Activated CD4-positive, alpha-beta T cell treated with anti-CD3 and anti-CD28 coated beads, Interleukin-2, amount 10 ng/mL, durations not matched to agents 7 days and 5 days (primary cell): ENCODE data around the gene CAB39. TPM values are rescaled to one million over a fixed set of nuclear protein-coding genes. Genes with fewer than 3 reads are reported as not detected.

Source experiments
- CTCF ChIA-PET: fragments of 350-600 bp; sonication (Branson Sonifier 250); formaldehyde crosslinking; loops from one replicate; lab custom pipeline; 2021; ENCODE audit warnings: antibody characterized with exemption; lab: Charles Lee
- POLR2A ChIA-PET: fragments of 350-600 bp; sonication (Branson Sonifier 250); formaldehyde crosslinking; loops from one replicate; lab custom pipeline; 2021; ENCODE audit warnings: antibody characterized with exemption; lab: Charles Lee
- DNase-seq: peaks from one replicate; pipeline ENCODE4 v3.0.0-alpha.2; 2020
- H3K27ac Mint-ChIP-seq: one replicate; pipeline ENCODE4 v1.8.0; 2021; ENCODE audit warnings: mild to moderate bottlenecking, moderate library complexity, mixed read lengths
- H3K27me3 Mint-ChIP-seq: one replicate; pipeline ENCODE4 v1.8.0; 2021; ENCODE audit warnings: mixed read lengths
- H3K36me3 Mint-ChIP-seq: one replicate; pipeline ENCODE4 v1.8.0; 2021; ENCODE audit warnings: low read depth, mixed read lengths
- H3K4me1 Mint-ChIP-seq: one replicate; pipeline ENCODE4 v1.8.0; 2021; ENCODE audit warnings: mixed read lengths
- H3K4me3 Mint-ChIP-seq: one replicate; pipeline ENCODE4 v1.8.0; 2021; ENCODE audit warnings: mild to moderate bottlenecking, moderate library complexity, mixed read lengths
- H3K9me3 Mint-ChIP-seq: one replicate; pipeline ENCODE4 v1.8.0; 2021; ENCODE audit warnings: mixed read lengths
- total RNA-seq, 2 experiments: library from RNA; stranded (reverse); gene quantifications; one replicate each; pipeline ENCODE4 v1.2.3, GENCODE V29; 2021

The CAB39 gene
- total RNA-seq, 2 experiments from 2014 or later, result 135 to 154 TPM

DNA sequence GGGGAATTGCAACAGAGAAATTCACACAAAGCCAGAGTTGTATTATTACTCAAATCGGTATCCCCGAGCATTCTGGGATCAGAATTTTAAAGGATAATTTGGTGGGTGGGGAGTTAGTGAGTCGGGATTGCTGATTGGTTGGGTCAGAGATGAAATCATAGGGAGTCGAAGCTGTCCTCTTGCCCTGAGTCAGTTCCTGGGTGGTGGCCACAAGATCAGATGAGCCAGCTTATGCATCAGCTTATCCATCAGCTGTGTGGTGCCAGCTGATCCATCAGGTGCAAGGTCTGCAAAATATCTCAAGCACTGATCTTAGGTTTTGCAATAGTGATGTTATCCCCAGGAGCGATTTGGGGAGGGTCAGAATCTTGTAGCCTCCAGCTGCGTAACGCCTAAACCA is 117.8 kb downstream of the CAB39 start:
- no peak overlapping the region for H3K27ac Mint-ChIP-seq
- H3K36me3 Mint-ChIP-seq, result no peaks in the 10 kb centered on the region
- ChIA-PET POLR2A (no interaction called here), CTCF (interaction anchor here (1.1 to 2.3 kb wide), 2 partner anchors 10 to 18 kb away, joined by 3 to 7 read pairs; no protein-coding TSS in a partner anchor)
- peaks cover 16% of the 10 kb centered on the region for H3K4me1 Mint-ChIP-seq
- no peak overlapping the region for H3K4me3 Mint-ChIP-seq
- H3K9me3 Mint-ChIP-seq, result peaks cover 2% of the 10 kb centered on the region
- DNase-seq, result no peak
- H3K27me3 Mint-ChIP-seq, result peaks cover 56% of the 10 kb centered on the region

DNA sequence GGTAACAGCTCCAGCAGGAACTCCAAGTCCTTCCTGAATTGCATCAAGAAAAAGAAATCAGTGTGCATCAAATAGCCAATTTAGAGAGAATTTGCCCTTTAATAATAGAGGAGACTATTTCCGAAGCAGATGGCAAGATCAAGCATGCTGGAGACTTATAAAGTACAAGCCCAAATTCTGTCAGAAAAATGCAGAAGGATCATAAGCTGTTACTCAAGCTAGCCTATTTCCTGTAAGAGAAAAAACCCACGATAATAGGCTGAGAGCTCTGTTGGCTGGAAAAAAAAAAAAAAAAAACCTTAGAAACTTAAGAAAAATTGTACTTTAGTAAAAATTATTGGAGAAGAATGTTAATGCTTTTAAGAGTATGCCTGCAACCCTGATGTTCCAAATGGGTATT is 127.7 kb downstream of the CAB39 start:
- DNase-seq, result no peak
- H3K36me3 Mint-ChIP-seq, result no peaks in the 10 kb centered on the region
- POLR2A ChIA-PET, result interaction anchor here (0.7 kb wide), 1 partner anchor 507 kb away, joined by 5 read pairs; no protein-coding TSS in a partner anchor
- H3K27me3 Mint-ChIP-seq, result peaks cover 15% of the 10 kb centered on the region
- H3K27ac Mint-ChIP-seq, result no peak overlapping the region
- H3K4me1 Mint-ChIP-seq, result peaks cover 2% of the 10 kb centered on the region
- peaks cover 14% of the 10 kb centered on the region for H3K9me3 Mint-ChIP-seq
- no peak overlapping the region for H3K4me3 Mint-ChIP-seq
- CTCF ChIA-PET, result interaction anchor here (0.5 to 1.7 kb wide), 14 partner anchors 9 to 1091 kb away, joined by 3 to 6 read pairs (median 4); no protein-coding TSS in a partner anchor

DNA sequence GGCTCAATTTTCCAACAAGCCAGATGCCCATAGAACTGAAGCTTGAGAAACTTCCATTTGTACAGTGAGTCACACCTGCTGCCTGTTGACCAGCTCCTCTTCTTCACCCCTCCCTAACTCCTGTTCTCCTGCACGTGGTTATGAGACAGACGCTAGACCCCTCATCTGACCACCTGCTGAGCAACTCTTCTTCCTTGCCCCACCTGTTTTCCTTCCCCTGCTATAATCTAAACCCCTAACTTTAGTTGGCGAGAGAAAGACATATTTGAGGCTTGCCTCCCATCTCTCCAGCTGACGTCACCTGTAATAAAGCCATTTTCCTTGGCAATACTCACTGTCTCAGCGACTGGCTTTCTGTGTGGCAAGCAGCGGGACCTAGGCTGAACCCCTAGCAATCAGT is 129.8 kb downstream of the CAB39 start:
- Mint-ChIP-seq H3K4me3 (no peak overlapping the region), H3K27ac (no peak overlapping the region), H3K4me1 (peaks cover 2% of the 10 kb centered on the region), H3K27me3 (peaks cover 22% of the 10 kb centered on the region), H3K36me3 (no peaks in the 10 kb centered on the region), H3K9me3 (peaks cover 12% of the 10 kb centered on the region)
- ChIA-PET CTCF (interaction anchor here (2.1 kb wide), 1 partner anchor 11 kb away, joined by 5 read pairs; no protein-coding TSS in a partner anchor), POLR2A (no interaction called here)
- DNase-seq, result no peak

DNA sequence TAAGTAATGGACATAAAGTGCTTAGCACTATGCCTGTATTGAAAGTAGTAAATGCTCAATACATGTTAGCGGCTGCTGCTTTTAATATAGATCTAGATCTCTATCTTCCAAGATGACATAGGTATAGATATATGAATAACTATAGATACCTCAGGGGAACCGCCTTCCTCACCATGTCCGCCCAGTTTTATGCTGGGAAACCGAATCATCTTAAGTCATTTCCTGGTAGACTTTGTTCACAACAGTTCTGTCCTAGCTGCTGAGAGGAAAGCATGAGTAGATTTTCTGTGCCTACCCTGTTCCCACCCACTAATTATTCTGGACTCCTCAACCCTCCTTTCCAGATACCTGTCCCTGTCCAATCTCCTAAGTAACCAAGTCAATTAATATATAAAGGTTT is 130.5 kb downstream of the CAB39 start:
- Mint-ChIP-seq H3K4me3 (no peak overlapping the region), H3K9me3 (peaks cover 8% of the 10 kb centered on the region), H3K27ac (no peak overlapping the region), H3K4me1 (peaks cover 6% of the 10 kb centered on the region), H3K36me3 (no peaks in the 10 kb centered on the region), H3K27me3 (peaks cover 24% of the 10 kb centered on the region)
- DNase-seq, result no peak
- ChIA-PET CTCF (interaction anchor here (2.1 kb wide), 1 partner anchor 12 kb away, joined by 5 read pairs; no protein-coding TSS in a partner anchor), POLR2A (no interaction called here)

DNA sequence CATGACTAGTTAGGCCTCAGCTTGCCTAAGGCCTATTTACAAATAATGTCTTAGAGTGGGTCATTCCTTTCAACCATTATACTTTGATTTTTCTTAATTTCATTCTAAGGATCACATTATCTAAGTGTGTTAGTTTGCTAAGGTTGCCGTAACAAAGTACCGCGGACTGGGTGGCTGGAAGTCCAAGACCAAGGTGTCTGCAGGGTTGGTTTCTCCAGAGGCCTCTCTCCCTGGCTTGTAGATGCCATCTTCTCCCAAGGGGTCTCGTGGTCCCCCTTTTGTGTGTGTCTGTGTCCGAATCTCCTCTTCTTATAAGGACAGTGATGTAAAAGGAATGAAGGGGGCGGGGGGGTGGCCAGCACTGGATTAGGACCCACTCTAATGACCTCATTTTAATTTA is 133.7 kb downstream of the CAB39 start:
- POLR2A ChIA-PET, result no interaction called here
- CTCF ChIA-PET, result interaction anchor here (0.8 to 2.7 kb wide), 2 partner anchors 22 to 138 kb away, joined by 3 to 12 read pairs; no protein-coding TSS in a partner anchor
- H3K27me3 Mint-ChIP-seq, result peaks cover 34% of the 10 kb centered on the region

DNA sequence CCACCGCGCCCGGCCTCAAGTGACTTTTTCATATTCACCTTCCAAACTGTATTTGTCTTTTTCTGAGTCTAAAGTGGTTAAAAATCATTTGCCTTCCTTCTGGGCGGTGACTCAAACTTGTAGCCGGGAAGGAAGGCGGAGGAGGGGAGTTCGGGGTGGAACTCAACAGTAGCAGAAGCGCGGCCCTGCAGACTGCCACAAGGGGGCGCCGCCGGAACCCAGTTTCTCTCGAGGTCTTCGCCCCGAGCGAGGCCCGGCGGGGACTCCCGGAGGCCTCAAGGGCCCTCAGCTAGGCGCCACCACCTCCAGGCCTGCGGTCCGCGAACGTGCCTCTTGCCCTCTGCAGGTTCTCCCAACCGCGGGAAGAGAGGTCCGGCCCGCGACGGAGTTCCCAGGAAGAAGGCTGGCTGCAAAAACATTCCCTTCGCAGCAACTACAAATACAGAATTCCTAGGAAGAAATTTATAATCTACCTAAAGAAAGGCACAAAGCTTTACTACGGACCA is 135.3 kb downstream of the CAB39 start:
- ChIA-PET CTCF (interaction anchor here (0.6 to 2.7 kb wide), 9 partner anchors 17 to 572 kb away, joined by 3 to 12 read pairs (median 3); partner anchors contain the start of gene ITM2C), POLR2A (no interaction called here)
- Mint-ChIP-seq H3K36me3 (no peaks in the 10 kb centered on the region), H3K27ac (no peak overlapping the region), H3K4me1 (peaks cover 9% of the 10 kb centered on the region), H3K27me3 (peaks cover 41% of the 10 kb centered on the region), H3K9me3 (no peaks in the 10 kb centered on the region), H3K4me3 (no peak overlapping the region)
- DNase-seq, result peak; percentile 86

More for the DNA sequence above, 133.7 kb downstream of the CAB39 start:
- peaks cover 10% of the 10 kb centered on the region for H3K4me1 Mint-ChIP-seq
- no peaks in the 10 kb centered on the region for H3K9me3 Mint-ChIP-seq
- no peak overlapping the region for H3K27ac Mint-ChIP-seq
- H3K4me3 Mint-ChIP-seq, result no peak overlapping the region
- DNase-seq, result no peak
- no peaks in the 10 kb centered on the region for H3K36me3 Mint-ChIP-seq

DNA sequence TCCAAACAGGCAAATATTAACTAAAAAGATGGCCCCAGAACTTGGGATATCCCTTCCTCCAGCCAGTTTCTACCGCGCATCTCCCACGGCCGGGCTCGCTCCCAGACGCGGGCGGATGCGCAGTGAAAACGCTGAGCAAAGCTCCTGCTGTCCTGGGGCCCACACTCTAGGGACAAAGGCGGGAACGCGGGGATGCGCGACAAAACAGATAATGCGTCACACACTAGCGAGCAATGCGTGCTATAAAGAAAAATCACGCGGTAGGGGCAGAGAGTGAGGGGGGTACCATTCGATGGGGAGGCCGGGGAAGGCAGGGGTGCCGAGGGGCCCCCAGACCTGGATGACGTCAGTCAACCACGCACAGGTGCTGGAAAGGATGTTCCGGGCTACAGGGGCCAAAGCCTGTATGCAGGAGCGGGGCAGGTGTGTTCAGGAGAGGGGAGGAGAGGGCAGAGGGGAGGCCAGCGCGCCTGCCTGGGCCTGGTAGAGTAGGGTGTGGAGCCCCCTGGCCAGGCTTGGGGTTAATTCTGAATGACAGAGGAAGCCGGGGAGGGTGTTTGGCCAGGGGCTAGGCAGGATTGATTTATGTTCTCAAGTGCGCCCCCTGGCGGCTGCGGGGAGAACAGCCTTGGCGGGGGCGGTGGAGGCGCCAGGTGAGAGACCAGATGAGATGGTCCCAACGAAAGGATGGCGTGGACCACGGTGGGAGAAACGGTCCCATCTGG is 137.2 kb downstream of the CAB39 start:
- H3K27ac Mint-ChIP-seq, result no peak overlapping the region
- peaks cover 52% of the 10 kb centered on the region for H3K27me3 Mint-ChIP-seq
- DNase-seq, result peak; percentile 76
- CTCF ChIA-PET, result interaction anchor here (1.0 to 1.4 kb wide), 3 partner anchors 10 to 138 kb away, joined by 3 to 4 read pairs (median 3); no protein-coding TSS in a partner anchor
- H3K9me3 Mint-ChIP-seq, result no peaks in the 10 kb centered on the region
- H3K4me3 Mint-ChIP-seq, result no peak overlapping the region
- H3K4me1 Mint-ChIP-seq, result peaks cover 9% of the 10 kb centered on the region
- POLR2A ChIA-PET, result no interaction called here
- no peaks in the 10 kb centered on the region for H3K36me3 Mint-ChIP-seq

DNA sequence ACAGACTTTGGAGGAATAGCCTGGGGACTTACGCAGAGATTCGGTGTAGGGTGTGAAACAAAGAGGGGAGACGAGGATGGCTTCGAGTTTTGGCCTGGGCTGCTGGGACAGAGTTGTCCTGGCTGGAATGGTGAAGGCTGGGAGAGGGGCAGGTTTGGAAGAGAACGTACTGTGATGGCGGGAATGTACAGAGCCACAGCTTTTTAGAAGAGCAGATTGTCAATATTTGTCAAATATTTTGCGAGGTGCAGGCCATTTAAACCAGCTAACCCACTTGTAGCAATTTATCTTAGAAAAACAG is 137.7 kb downstream of the CAB39 start:
- peaks cover 51% of the 10 kb centered on the region for H3K27me3 Mint-ChIP-seq
- DNase-seq, result no peak
- no peaks in the 10 kb centered on the region for H3K9me3 Mint-ChIP-seq
- H3K27ac Mint-ChIP-seq, result no peak overlapping the region
- H3K4me3 Mint-ChIP-seq, result no peak overlapping the region
- ChIA-PET CTCF (interaction anchor here (0.8 to 1.4 kb wide), 3 partner anchors 26 to 202 kb away, joined by 3 read pairs; no protein-coding TSS in a partner anchor), POLR2A (no interaction called here)
- H3K4me1 Mint-ChIP-seq, result peaks cover 9% of the 10 kb centered on the region
- H3K36me3 Mint-ChIP-seq, result no peaks in the 10 kb centered on the region

DNA sequence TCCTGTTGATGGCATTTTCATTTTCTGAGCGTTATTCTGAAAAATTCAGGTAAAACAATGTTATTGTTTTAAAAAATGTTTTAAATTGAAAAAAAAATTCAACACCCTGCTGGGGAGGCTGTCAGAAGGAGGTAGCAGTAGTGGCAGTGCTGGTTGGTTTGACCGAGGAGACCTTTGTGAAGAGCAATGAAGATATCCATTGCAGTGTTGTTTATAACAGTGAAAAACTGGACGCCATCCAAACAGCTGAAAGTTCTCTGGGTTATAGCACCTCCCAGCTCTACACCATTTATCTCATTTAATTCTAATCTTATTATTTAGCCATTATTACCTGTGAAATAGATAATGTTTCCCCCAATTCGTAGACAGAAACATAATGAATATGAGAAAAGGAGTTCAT is 139.5 kb downstream of the CAB39 start:
- H3K4me1 Mint-ChIP-seq, result peaks cover 9% of the 10 kb centered on the region
- no peak overlapping the region for H3K4me3 Mint-ChIP-seq
- DNase-seq, result no peak
- H3K36me3 Mint-ChIP-seq, result no peaks in the 10 kb centered on the region
- ChIA-PET POLR2A (no interaction called here), CTCF (interaction anchor here (1.1 kb wide), 1 partner anchor 135 kb away, joined by 3 read pairs; no protein-coding TSS in a partner anchor)
- peaks cover 51% of the 10 kb centered on the region for H3K27me3 Mint-ChIP-seq
- no peaks in the 10 kb centered on the region for H3K9me3 Mint-ChIP-seq
- no peak overlapping the region for H3K27ac Mint-ChIP-seq

DNA sequence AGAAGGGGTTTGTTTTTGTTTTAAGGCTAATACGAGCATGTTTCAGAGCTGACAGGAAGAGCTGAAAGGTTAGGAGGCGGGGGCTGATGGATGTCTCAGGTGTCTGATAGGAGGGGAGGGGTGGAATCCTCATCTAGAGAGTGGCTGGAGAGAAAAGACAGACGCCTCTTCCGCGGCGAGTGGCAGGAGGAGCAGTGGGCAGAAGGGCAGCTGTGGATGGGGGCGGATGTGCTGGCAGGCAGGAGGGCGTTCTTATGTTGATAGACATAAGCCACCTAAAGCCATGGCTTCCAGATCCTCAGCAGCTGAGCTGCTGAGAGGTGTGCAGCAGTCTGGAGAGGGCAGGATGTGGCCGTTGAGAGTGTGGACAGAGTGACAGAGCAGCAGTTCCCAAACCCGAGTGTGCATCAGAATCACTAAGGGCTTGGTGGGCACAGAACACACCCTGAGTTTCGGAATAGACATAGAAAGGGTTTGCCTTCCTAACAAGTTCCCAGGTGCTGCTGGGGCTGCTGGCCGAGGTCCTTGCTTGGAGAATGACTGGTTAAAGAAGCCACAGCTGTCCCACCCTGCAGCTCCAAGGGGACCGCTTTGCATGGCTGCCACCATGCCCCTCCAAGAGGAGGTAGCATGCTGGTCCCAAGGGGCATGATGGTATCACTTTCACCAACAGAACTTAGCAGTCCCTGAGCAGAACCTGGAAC is 149.1 kb downstream of the CAB39 start:
- Mint-ChIP-seq H3K9me3 (no peaks in the 10 kb centered on the region), H3K27ac (no peak overlapping the region), H3K4me3 (no peak overlapping the region), H3K27me3 (peaks cover 40% of the 10 kb centered on the region), H3K4me1 (peaks cover 35% of the 10 kb centered on the region), H3K36me3 (no peaks in the 10 kb centered on the region)
- POLR2A ChIA-PET, result no interaction called here
- DNase-seq, result no peak
- CTCF ChIA-PET, result interaction anchor here (0.6 kb wide), 1 partner anchor 582 kb away, joined by 10 read pairs; no protein-coding TSS in a partner anchor

DNA sequence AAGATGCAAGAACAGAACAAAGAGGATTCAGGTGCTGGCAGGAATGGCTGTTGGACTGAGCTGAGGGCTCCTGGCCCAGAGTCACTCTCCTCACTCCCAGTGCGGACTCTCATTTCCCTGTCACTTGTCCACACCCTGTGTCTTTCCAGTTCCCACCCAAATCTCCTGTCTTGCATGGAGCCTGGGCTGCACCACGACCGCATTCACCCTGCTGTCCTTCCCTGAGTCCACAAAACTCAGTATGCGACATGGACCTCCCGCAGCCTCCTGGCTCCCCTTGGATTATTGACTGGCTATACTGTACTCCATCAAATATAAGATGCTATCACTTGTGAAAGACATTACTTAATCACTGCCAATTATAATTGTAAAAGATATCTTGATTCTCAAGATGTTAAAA is 149.7 kb downstream of the CAB39 start:
- ChIA-PET POLR2A (no interaction called here), CTCF (interaction anchor here (0.6 kb wide), 1 partner anchor 581 kb away, joined by 10 read pairs; no protein-coding TSS in a partner anchor)
- Mint-ChIP-seq H3K4me3 (no peak overlapping the region), H3K9me3 (no peaks in the 10 kb centered on the region), H3K27ac (no peak overlapping the region), H3K4me1 (peaks cover 41% of the 10 kb centered on the region), H3K36me3 (no peaks in the 10 kb centered on the region), H3K27me3 (peaks cover 38% of the 10 kb centered on the region)
- no peak for DNase-seq

DNA sequence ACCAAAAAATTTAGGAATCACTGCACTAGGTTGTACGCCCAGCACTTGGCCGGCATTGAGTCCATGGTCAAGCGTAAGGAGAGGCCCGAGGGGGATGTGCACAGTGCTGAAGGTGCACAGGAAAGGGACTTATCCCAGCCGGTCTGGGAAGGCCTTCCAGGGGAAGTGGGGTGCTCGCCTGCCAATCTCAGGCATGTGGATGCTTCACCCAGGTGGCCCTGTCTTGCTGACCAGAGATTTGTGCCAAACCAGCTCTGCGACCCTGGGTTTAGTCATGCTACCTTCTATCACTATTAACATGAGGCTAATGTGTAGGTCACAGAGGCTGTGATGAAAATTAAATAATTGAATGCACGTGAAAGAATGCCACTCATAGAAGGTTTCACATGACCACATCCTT is 150.4 kb downstream of the CAB39 start:
- Mint-ChIP-seq H3K36me3 (no peaks in the 10 kb centered on the region), H3K27me3 (peaks cover 31% of the 10 kb centered on the region), H3K9me3 (no peaks in the 10 kb centered on the region), H3K27ac (no peak overlapping the region), H3K4me3 (no peak overlapping the region), H3K4me1 (peaks cover 42% of the 10 kb centered on the region)
- POLR2A ChIA-PET, result no interaction called here
- no peak for DNase-seq
- CTCF ChIA-PET, result interaction anchor here (1.2 kb wide), 1 partner anchor 124 kb away, joined by 3 read pairs; no protein-coding TSS in a partner anchor
